ENCODE results near the gene KIF6.

DNA sequence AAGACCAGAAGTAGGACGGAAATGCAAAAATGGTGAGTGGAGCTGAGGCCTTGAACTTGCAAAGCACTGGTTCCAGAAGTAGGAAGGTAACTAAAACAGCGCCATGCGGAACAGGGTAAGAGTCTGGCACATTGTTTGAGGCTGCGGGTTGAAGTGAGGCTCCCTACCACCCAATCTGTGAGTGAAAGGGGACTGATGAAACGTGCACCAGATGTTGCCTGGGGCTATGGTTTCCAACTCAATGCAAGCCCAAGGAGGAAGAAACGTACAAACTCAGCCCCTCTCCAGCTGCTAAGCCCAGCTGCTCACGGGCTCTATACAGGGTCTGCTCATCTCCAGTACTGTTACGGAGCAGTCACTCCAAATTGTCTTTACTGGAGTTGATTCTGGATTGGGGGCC, 334.0 kb downstream of the KIF6 start:
- TF ChIP-seq, protein P1, sequence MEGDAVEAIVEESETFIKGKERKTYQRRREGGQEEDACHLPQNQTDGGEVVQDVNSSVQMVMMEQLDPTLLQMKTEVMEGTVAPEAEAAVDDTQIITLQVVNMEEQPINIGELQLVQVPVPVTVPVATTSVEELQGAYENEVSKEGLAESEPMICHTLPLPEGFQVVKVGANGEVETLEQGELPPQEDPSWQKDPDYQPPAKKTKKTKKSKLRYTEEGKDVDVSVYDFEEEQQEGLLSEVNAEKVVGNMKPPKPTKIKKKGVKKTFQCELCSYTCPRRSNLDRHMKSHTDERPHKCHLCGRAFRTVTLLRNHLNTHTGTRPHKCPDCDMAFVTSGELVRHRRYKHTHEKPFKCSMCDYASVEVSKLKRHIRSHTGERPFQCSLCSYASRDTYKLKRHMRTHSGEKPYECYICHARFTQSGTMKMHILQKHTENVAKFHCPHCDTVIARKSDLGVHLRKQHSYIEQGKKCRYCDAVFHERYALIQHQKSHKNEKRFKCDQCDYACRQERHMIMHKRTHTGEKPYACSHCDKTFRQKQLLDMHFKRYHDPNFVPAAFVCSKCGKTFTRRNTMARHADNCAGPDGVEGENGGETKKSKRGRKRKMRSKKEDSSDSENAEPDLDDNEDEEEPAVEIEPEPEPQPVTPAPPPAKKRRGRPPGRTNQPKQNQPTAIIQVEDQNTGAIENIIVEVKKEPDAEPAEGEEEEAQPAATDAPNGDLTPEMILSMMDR (tag by site-specific recombination; IDR thresholded peaks at IDR 0.05), result no peak
- no peak for TF ChIP-seq REPIN1 (tag by site-specific recombination; IDR thresholded peaks at IDR 0.05; ENCODE audit: low read depth)
- TF ChIP-seq ZNF274 (IDR thresholded peaks at IDR 0.05; ENCODE audit: low read length), result no peak
- TF ChIP-seq ZNF274 (tag by site-specific recombination; IDR thresholded peaks at IDR 0.05; ENCODE audit: borderline replicate concordance), result no peak
- no peak for TF ChIP-seq WT1 (tag by site-specific recombination; IDR thresholded peaks at IDR 0.05)
- TF ChIP-seq, protein P2, sequence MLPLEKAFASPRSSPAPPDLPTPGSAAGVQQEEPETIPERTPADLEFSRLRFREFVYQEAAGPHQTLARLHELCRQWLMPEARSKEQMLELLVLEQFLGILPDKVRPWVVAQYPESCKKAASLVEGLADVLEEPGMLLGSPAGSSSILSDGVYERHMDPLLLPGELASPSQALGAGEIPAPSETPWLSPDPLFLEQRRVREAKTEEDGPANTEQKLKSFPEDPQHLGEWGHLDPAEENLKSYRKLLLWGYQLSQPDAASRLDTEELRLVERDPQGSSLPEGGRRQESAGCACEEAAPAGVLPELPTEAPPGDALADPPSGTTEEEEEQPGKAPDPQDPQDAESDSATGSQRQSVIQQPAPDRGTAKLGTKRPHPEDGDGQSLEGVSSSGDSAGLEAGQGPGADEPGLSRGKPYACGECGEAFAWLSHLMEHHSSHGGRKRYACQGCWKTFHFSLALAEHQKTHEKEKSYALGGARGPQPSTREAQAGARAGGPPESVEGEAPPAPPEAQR (tag by site-specific recombination; IDR thresholded peaks at IDR 0.05), result no peak
- TF ChIP-seq, protein P3, sequence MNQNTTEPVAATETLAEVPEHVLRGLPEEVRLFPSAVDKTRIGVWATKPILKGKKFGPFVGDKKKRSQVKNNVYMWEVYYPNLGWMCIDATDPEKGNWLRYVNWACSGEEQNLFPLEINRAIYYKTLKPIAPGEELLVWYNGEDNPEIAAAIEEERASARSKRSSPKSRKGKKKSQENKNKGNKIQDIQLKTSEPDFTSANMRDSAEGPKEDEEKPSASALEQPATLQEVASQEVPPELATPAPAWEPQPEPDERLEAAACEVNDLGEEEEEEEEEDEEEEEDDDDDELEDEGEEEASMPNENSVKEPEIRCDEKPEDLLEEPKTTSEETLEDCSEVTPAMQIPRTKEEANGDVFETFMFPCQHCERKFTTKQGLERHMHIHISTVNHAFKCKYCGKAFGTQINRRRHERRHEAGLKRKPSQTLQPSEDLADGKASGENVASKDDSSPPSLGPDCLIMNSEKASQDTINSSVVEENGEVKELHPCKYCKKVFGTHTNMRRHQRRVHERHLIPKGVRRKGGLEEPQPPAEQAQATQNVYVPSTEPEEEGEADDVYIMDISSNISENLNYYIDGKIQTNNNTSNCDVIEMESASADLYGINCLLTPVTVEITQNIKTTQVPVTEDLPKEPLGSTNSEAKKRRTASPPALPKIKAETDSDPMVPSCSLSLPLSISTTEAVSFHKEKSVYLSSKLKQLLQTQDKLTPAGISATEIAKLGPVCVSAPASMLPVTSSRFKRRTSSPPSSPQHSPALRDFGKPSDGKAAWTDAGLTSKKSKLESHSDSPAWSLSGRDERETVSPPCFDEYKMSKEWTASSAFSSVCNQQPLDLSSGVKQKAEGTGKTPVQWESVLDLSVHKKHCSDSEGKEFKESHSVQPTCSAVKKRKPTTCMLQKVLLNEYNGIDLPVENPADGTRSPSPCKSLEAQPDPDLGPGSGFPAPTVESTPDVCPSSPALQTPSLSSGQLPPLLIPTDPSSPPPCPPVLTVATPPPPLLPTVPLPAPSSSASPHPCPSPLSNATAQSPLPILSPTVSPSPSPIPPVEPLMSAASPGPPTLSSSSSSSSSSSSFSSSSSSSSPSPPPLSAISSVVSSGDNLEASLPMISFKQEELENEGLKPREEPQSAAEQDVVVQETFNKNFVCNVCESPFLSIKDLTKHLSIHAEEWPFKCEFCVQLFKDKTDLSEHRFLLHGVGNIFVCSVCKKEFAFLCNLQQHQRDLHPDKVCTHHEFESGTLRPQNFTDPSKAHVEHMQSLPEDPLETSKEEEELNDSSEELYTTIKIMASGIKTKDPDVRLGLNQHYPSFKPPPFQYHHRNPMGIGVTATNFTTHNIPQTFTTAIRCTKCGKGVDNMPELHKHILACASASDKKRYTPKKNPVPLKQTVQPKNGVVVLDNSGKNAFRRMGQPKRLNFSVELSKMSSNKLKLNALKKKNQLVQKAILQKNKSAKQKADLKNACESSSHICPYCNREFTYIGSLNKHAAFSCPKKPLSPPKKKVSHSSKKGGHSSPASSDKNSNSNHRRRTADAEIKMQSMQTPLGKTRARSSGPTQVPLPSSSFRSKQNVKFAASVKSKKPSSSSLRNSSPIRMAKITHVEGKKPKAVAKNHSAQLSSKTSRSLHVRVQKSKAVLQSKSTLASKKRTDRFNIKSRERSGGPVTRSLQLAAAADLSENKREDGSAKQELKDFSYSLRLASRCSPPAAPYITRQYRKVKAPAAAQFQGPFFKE (tag by site-specific recombination; IDR thresholded peaks at IDR 0.05; ENCODE audit: borderline replicate concordance), result no peak
- TF ChIP-seq, protein P4, sequence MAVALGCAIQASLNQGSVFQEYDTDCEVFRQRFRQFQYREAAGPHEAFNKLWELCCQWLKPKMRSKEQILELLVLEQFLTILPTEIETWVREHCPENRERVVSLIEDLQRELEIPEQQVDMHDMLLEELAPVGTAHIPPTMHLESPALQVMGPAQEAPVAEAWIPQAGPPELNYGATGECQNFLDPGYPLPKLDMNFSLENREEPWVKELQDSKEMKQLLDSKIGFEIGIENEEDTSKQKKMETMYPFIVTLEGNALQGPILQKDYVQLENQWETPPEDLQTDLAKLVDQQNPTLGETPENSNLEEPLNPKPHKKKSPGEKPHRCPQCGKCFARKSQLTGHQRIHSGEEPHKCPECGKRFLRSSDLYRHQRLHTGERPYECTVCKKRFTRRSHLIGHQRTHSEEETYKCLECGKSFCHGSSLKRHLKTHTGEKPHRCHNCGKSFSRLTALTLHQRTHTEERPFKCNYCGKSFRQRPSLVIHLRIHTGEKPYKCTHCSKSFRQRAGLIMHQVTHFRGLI (tag by site-specific recombination; IDR thresholded peaks at IDR 0.05), result no peak
- TF ChIP-seq, protein P5, sequence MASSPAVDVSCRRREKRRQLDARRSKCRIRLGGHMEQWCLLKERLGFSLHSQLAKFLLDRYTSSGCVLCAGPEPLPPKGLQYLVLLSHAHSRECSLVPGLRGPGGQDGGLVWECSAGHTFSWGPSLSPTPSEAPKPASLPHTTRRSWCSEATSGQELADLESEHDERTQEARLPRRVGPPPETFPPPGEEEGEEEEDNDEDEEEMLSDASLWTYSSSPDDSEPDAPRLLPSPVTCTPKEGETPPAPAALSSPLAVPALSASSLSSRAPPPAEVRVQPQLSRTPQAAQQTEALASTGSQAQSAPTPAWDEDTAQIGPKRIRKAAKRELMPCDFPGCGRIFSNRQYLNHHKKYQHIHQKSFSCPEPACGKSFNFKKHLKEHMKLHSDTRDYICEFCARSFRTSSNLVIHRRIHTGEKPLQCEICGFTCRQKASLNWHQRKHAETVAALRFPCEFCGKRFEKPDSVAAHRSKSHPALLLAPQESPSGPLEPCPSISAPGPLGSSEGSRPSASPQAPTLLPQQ (tag by site-specific recombination; IDR thresholded peaks at IDR 0.05), result no peak
- TF ChIP-seq ZBTB48 (tag by site-specific recombination; IDR thresholded peaks at IDR 0.05), result no peak
- no peak for TF ChIP-seq GLI2 (tag by site-specific recombination; IDR thresholded peaks at IDR 0.05; ENCODE audit: borderline replicate concordance, low read depth)
